ENCODE results near the gene SERPINA4.

The SERPINA4 gene, protein sequence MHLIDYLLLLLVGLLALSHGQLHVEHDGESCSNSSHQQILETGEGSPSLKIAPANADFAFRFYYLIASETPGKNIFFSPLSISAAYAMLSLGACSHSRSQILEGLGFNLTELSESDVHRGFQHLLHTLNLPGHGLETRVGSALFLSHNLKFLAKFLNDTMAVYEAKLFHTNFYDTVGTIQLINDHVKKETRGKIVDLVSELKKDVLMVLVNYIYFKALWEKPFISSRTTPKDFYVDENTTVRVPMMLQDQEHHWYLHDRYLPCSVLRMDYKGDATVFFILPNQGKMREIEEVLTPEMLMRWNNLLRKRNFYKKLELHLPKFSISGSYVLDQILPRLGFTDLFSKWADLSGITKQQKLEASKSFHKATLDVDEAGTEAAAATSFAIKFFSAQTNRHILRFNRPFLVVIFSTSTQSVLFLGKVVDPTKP

DNA sequence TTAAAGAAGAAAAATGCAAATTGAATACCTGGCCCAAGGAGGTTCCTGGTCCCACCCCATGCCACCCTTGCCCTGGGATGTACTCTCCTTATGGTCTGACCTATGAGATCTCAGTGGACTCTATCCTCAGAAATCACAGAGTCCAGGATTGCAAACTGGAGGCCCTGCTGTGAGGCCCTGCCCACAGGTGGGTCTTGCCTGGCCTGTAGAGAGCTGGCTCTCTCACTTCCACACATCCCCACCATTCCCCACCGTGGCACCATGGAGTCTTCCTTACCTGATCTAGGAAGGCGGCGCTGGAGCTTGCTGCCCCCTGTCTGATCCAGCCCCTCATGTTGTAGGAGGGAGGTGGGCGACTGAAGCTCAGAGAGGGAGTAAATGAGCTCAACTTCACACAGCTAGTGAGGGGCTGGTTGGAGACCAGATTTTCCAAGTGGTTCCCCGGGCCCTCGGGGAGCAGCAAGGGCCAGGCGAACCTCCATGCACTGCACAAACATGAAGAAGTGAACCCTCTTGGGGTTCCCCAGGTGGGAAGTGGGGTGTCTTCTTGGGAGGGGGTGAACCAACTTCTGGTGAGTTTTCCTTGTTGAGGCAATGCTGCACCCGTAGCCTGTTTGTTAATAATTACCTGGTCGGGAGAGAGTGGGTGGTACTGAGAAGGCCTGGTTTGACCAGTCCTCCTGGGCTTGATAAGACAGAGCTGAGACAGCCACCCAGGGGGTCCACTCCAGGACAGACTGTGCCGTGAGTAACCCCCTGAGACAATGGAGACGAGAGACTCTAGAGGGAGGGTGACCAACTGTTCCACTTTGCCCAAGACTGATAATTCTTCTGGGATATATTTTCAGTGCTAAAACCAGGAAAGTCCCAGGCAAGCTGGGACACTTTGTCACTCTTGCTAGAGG lies at the start of gene SERPINA4:
TSS of gene SERPINA4 (plus strand) at position 692 of the 905 bp plus-strand sequence. CDS start 2,041 bp downstream, outside the sequence.
- Mint-ChIP-seq H3K9me3 (no peaks in the 10 kb centered on the region), H3K36me3 (ENCODE audit: insufficient read depth) (no peaks in the 10 kb centered on the region), H3K27ac (ENCODE audit: low read depth) (no peak within 1 kb of the TSS), H3K4me1 (no peaks in the 10 kb centered on the region), H3K27me3 (peaks cover 68% of the 10 kb centered on the region), H3K4me3 (no peak within 1 kb of the TSS)
- no peak for DNase-seq (ENCODE audit: low spot score in 2 of 2)
- no peak for ATAC-seq (replicated peaks; ENCODE audit: extremely low read depth, poor library complexity, severe bottlenecking)

DNA sequence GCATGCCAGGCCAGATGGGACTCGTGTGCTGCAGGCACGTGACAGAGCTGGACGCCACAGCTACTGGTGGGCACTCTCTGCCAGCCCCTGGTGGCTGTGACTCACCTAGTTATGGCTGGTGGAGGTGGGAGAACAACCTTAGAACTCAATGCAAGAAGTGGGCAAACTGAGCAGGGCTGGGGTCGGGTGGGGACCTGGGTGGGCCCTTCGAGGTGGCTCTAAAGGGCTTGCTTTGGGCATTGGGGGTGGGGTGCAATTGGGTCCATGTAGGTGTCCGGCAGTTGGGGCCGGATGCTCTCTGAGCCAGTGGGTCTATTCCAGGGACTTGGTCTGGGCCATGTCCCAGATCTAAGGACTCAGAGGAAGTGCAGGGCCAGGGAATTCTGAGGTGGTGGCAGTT lies 46.9 kb upstream of the SERPINA4 start:
- H3K27me3 Mint-ChIP-seq, result peaks cover 16% of the 10 kb centered on the region
- H3K27ac Mint-ChIP-seq (ENCODE audit: low read depth), result no peak overlapping the region
- peaks cover 7% of the 10 kb centered on the region for H3K9me3 Mint-ChIP-seq
- H3K4me3 Mint-ChIP-seq, result no peak overlapping the region
- no peak for DNase-seq (ENCODE audit: low spot score in 2 of 2)
- H3K36me3 Mint-ChIP-seq (ENCODE audit: insufficient read depth), result no peaks in the 10 kb centered on the region
- ATAC-seq (replicated peaks; ENCODE audit: extremely low read depth, poor library complexity, severe bottlenecking), result no peak
- no peaks in the 10 kb centered on the region for H3K4me1 Mint-ChIP-seq

DNA sequence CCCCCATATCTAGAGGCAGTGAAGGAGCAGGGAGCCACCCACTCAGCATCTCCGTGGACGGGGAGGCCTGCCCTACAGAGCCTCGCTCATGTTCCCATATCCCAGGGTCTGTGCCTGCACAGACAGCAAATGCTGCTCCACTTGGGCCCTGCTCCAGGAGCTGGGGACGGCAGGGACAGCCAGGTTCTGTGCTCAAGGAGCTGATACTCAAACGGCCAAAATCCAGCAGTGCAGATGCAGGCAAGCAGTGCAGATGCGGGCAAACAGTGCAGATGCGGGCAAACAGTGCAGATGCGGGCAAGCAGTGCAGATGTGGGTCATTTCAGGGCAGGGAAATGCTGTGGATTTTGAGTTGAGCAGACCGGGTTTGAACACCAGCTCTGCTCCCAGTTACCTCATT lies 45.8 kb upstream of the SERPINA4 start:
- no peak for ATAC-seq (replicated peaks; ENCODE audit: extremely low read depth, poor library complexity, severe bottlenecking)
- peaks cover 16% of the 10 kb centered on the region for H3K27me3 Mint-ChIP-seq

DNA sequence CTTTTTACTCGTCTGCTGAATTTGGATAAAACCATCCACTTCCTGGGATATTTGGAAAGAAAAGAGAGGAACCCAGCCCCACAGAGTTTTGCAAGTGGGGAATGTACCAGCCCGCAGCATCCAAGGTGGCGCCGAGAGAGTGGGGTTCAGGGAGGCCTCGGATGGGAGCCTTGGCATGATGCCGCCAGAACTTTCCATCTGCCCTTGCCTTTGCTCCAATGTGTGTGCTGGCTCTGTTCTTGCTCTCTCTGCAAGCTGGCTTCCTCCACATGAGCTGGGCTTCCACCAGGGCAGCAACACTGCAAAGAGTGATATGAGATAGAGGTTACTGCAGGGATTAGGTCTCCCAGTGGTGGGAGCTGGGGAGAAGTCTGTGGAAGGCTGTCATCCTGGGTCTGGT lies 45.4 kb upstream of the SERPINA4 start:
- Mint-ChIP-seq H3K9me3 (peaks cover 13% of the 10 kb centered on the region), H3K4me1 (no peaks in the 10 kb centered on the region), H3K4me3 (no peak overlapping the region), H3K27me3 (peaks cover 16% of the 10 kb centered on the region), H3K36me3 (ENCODE audit: insufficient read depth) (no peaks in the 10 kb centered on the region), H3K27ac (ENCODE audit: low read depth) (no peak overlapping the region)
- no peak for DNase-seq (ENCODE audit: low spot score in 2 of 2)
- ATAC-seq (replicated peaks; ENCODE audit: extremely low read depth, poor library complexity, severe bottlenecking), result no peak

More for the DNA sequence above, 45.8 kb upstream of the SERPINA4 start:
- no peak for DNase-seq (ENCODE audit: low spot score in 2 of 2)
- H3K4me3 Mint-ChIP-seq, result no peak overlapping the region
- no peaks in the 10 kb centered on the region for H3K36me3 Mint-ChIP-seq (ENCODE audit: insufficient read depth)
- no peak overlapping the region for H3K27ac Mint-ChIP-seq (ENCODE audit: low read depth)
- H3K4me1 Mint-ChIP-seq, result no peaks in the 10 kb centered on the region
- peaks cover 13% of the 10 kb centered on the region for H3K9me3 Mint-ChIP-seq

DNA sequence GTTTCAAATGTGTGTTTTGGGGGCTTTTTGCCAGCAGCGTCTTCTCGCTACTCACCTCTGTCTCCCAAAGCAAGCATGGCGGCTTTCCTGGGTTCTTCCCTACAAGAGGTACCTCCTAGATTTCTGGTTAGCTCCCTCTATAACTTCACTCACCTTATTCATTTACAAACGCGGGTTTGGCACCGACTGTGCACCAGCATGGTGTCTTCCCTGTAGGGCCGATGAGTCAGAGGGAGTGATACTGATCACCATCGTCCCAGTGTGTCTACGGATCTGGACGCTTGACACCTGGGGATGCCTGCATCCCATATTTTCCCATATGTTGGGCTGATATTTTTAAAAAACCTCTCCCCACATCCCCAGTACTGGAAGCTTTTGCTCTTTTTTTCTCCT lies 44.0 kb upstream of the SERPINA4 start:
- Mint-ChIP-seq H3K9me3 (peaks cover 13% of the 10 kb centered on the region), H3K4me3 (no peak overlapping the region), H3K27me3 (peaks cover 22% of the 10 kb centered on the region), H3K36me3 (ENCODE audit: insufficient read depth) (no peaks in the 10 kb centered on the region), H3K4me1 (no peaks in the 10 kb centered on the region), H3K27ac (ENCODE audit: low read depth) (no peak overlapping the region)
- DNase-seq (ENCODE audit: low spot score in 2 of 2) (no peak), ATAC-seq (replicated peaks; ENCODE audit: extremely low read depth, poor library complexity, severe bottlenecking) (no peak)

DNA sequence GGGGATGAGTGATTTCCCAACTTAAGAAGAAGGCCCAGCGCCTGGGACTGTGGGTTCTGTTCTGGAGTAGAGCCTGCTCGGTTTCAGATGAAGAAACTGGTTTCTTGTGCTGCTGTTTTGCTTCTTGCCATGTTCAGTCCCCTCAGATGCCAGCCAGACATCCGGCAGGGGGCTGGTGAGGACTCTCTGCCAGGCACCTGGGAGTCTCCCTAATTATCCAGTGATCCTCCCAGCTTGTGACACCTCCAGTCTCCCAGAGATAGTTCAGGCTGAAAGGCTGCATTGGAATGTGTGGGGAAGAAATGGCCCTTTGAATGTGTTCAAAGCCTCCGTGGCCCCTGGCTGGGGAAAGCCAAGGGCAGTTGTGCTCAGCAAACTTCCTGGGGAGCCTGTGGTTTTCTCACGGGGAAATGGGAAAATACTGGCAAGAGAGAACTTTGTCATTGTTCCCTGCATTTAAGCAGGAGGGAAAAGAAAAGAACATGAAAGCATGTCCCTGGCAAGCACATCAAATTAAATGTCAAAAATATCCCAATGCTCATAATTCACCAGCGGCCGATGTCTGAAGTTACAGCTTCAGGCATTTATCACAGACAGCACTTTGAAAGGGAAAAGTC lies 43.5 kb upstream of the SERPINA4 start:
- H3K27ac Mint-ChIP-seq (ENCODE audit: low read depth), result no peak overlapping the region
- peaks cover 25% of the 10 kb centered on the region for H3K27me3 Mint-ChIP-seq
- H3K36me3 Mint-ChIP-seq (ENCODE audit: insufficient read depth), result no peaks in the 10 kb centered on the region
- no peak for DNase-seq (ENCODE audit: low spot score in 2 of 2)
- H3K9me3 Mint-ChIP-seq, result peaks cover 13% of the 10 kb centered on the region
- H3K4me1 Mint-ChIP-seq, result no peaks in the 10 kb centered on the region
- no peak for ATAC-seq (replicated peaks; ENCODE audit: extremely low read depth, poor library complexity, severe bottlenecking)
- no peak overlapping the region for H3K4me3 Mint-ChIP-seq

DNA sequence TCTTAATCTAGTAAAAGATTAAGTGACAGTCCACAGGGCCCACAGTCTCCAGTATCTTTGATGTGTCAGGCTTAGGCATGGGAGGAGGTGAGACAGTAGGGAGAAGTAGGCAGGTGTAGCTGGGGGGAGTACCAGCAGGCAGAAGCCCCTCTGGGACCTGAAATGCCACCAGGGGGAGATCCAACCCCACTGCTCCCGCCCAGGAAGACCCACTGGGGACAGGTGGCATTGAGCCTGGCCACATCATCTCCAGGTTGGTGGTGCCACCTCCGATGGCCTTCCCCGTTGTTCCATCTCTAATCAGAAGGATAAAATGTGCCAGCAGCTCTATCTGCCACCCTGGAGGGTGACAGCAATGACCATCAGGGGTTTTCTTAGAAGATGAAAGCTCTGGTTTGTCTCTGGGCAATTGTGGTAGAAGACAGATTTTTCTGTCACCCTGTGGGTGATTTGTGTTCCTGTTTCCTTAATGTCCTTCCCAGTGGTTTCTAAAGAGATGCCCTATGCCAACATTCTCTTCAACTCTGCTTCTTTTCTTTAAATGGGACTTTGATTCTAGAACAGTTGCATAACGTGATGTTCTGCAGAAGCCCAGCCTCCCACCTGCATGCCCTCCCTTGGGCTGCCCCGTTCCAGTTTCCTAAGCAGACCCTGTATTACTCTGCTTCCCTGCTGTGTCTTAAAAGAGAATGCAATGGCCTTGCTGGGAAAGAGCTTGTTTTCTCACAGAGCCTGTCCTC lies 39.7 kb upstream of the SERPINA4 start:
- H3K36me3 Mint-ChIP-seq (ENCODE audit: insufficient read depth), result no peaks in the 10 kb centered on the region
- H3K4me1 Mint-ChIP-seq, result no peaks in the 10 kb centered on the region
- ATAC-seq (replicated peaks; ENCODE audit: extremely low read depth, poor library complexity, severe bottlenecking) (no peak), DNase-seq (ENCODE audit: low spot score in 2 of 2) (no peak)
- no peak overlapping the region for H3K27ac Mint-ChIP-seq (ENCODE audit: low read depth)
- peaks cover 13% of the 10 kb centered on the region for H3K9me3 Mint-ChIP-seq
- no peak overlapping the region for H3K4me3 Mint-ChIP-seq
- H3K27me3 Mint-ChIP-seq, result peaks cover 43% of the 10 kb centered on the region

DNA sequence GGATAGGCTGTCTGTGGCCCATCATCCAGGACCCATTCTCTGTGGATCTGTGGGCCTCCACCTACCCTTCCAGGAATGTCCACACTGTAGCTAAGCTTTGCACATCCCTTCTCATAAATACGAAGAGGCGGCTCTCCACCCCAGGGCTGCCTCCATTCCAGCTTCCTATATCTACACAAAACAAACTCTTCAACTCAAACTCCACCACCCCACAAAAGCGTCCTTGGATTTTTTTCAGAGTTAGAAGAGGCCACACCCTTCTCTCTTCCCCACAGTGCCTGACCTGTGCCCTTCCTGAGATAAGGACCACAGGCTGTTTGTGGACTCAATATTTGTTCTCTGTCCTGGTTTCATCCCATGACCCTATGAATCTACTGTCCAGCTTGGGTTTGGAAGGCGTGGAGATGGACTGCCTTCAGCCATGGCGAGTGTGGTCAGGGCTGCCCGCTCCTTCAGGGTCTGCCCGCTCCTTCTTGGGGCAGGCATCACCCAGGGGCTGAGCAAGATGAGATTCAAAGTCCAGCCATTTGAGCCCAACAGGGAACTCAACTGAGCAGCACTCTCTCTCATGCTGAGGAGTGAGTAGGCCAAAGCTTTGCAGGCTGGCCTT lies 39.0 kb upstream of the SERPINA4 start:
- H3K27ac Mint-ChIP-seq (ENCODE audit: low read depth), result no peak overlapping the region
- H3K27me3 Mint-ChIP-seq, result peaks cover 50% of the 10 kb centered on the region
- ATAC-seq (replicated peaks; ENCODE audit: extremely low read depth, poor library complexity, severe bottlenecking), result no peak
- H3K9me3 Mint-ChIP-seq, result peaks cover 13% of the 10 kb centered on the region
- no peaks in the 10 kb centered on the region for H3K36me3 Mint-ChIP-seq (ENCODE audit: insufficient read depth)
- H3K4me1 Mint-ChIP-seq, result no peaks in the 10 kb centered on the region
- H3K4me3 Mint-ChIP-seq, result no peak overlapping the region
- no peak for DNase-seq (ENCODE audit: low spot score in 2 of 2)

DNA sequence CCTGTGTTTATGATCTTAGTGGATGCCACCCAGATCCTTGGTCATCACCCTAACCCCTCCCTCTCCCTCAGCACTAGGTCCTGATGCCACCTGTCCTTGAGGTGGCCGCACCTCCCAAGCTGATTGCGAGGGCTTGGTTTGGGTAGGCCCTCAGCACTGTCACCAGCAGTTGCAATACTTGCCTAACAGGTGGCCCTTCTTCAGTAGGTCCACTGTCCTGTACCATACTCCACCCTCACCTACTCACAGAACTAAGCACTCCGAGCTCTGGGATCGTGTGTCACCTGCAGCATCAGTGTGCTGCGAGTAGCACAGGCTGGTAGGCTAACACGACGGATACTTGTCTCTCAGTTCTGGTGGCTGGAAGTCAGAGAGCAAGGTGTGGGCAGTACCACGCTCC lies 38.0 kb upstream of the SERPINA4 start:
- Mint-ChIP-seq H3K36me3 (ENCODE audit: insufficient read depth) (no peaks in the 10 kb centered on the region), H3K27me3 (peaks cover 57% of the 10 kb centered on the region), H3K4me1 (no peaks in the 10 kb centered on the region), H3K4me3 (no peak overlapping the region), H3K9me3 (peaks cover 13% of the 10 kb centered on the region), H3K27ac (ENCODE audit: low read depth) (no peak overlapping the region)
- ATAC-seq (replicated peaks; ENCODE audit: extremely low read depth, poor library complexity, severe bottlenecking) (no peak), DNase-seq (ENCODE audit: low spot score in 2 of 2) (no peak)

DNA sequence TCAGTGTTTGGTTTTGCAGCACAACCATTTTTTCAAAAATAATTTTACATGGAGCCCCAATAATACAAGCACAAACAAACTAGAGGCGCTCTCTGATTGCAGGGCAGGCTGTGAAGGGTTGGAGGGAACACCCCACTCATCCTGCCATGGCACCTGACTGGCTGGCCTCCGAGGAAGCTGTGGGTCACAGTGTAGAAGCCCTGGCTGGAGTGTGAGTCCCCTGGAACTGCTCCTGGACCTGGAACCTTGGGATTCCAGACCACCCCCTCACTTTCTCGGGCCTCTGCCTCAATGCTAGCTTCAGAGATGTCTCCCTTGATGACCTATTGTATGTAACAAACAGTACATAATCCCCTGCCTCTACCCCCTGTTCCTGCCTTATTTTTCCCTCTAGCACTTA lies 37.1 kb upstream of the SERPINA4 start:
- DNase-seq (ENCODE audit: low spot score in 2 of 2), result no peak
- Mint-ChIP-seq H3K4me3 (no peak overlapping the region), H3K4me1 (no peaks in the 10 kb centered on the region), H3K27ac (ENCODE audit: low read depth) (no peak overlapping the region), H3K9me3 (peaks cover 8% of the 10 kb centered on the region), H3K36me3 (ENCODE audit: insufficient read depth) (peaks cover under 1% of the 10 kb centered on the region), H3K27me3 (peaks cover 59% of the 10 kb centered on the region)
- ATAC-seq (replicated peaks; ENCODE audit: extremely low read depth, poor library complexity, severe bottlenecking), result no peak

DNA sequence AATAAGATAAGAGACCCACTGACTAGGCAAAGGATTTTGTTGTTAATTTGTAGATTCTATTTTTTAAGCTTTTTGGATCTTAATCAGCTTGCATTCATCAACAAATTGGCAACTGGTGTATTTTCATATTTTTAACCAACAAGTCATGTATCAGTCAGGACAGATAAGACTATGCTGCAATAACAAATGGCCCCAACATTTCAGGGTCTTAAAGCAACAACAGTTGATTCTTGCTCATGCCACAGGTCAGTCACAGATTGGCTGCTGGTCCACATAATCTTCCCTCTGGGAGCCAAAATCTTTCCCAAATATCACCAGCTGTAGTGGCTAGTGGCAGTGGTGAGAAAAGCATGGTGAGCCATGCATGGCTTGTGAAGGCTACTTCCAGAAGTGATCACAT lies 30.1 kb upstream of the SERPINA4 start:
- H3K9me3 Mint-ChIP-seq, result no peaks in the 10 kb centered on the region
- H3K27ac Mint-ChIP-seq (ENCODE audit: low read depth), result no peak overlapping the region
- ATAC-seq (replicated peaks; ENCODE audit: extremely low read depth, poor library complexity, severe bottlenecking), result no peak
- H3K4me3 Mint-ChIP-seq, result no peak overlapping the region
- no peak for DNase-seq (ENCODE audit: low spot score in 2 of 2)
- H3K36me3 Mint-ChIP-seq (ENCODE audit: insufficient read depth), result peaks cover 1% of the 10 kb centered on the region
- peaks cover 38% of the 10 kb centered on the region for H3K27me3 Mint-ChIP-seq
- H3K4me1 Mint-ChIP-seq, result no peaks in the 10 kb centered on the region

DNA sequence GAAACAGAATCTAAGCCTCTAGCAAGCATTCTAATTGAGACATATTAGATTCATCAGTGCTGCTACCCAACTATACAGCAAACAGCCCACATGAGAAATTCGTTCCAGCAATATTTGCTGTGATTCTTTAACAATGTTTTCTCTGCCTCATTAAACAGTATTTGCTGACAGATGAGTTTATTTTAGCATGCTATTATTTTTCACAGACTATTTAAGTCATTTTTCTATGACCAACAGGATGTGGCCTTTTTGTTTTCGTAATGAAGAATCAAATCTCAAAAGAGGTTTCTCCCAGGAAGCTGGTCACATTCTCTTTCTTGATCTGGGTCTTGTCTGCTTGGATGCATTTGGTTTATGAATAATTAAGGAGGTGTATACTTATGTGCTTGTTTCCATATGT lies 28.8 kb upstream of the SERPINA4 start:
- no peaks in the 10 kb centered on the region for H3K9me3 Mint-ChIP-seq
- peaks cover 31% of the 10 kb centered on the region for H3K27me3 Mint-ChIP-seq
- H3K4me3 Mint-ChIP-seq, result no peak overlapping the region
- ATAC-seq (replicated peaks; ENCODE audit: extremely low read depth, poor library complexity, severe bottlenecking) (no peak), DNase-seq (ENCODE audit: low spot score in 2 of 2) (no peak)
- H3K4me1 Mint-ChIP-seq, result no peaks in the 10 kb centered on the region
- H3K36me3 Mint-ChIP-seq (ENCODE audit: insufficient read depth), result peaks cover 1% of the 10 kb centered on the region
- H3K27ac Mint-ChIP-seq (ENCODE audit: low read depth), result no peak overlapping the region
